EH (cell line): Measurements from ENCODE around the gene SMPD2.

Experiments used
- DNase-seq: peaks from one replicate; pipeline ENCODE4 v3.0.0-alpha.2; 2015; ENCODE audit warnings: low read depth

SMPD2 gene, protein sequence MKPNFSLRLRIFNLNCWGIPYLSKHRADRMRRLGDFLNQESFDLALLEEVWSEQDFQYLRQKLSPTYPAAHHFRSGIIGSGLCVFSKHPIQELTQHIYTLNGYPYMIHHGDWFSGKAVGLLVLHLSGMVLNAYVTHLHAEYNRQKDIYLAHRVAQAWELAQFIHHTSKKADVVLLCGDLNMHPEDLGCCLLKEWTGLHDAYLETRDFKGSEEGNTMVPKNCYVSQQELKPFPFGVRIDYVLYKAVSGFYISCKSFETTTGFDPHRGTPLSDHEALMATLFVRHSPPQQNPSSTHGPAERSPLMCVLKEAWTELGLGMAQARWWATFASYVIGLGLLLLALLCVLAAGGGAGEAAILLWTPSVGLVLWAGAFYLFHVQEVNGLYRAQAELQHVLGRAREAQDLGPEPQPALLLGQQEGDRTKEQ

DNA sequence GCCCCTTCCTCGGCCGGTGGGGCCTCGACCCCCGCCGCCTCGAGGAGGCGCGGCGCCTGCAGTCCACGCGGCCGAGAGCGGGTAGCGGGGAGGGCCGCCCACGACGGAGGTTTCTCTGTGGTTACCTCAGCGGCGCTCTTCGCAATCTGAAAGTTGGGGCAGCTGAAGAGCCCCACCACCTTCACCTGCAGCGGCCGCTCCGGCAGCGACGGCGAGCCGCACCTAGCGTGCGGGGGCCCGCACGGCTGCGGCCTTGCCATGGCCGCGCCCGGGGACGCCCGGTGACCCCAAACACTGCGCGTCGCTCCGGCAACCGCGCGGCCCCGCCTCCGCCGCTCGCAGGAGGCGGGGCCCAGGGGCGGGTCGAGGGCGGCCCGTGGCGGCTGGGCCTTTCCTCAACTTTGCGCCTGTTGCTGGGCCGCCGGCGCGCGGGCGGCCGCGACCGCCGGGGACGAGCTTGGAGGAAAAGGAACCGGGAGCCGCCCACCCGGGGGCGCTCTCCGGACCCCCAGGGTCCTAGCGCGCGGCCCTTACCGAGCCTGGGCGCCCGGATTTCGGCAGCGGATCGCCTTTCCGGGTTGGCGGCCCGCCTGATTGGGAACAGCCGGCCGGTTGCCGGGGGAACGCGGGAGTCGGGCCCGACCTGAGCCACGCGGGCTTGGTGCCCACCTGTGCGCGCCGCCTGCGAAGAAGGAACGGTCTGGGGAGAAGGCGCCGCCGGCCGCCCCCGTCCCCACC is at the start of gene SMPD2, which contains the start of gene PPIL6:
TSS of gene SMPD2 (plus strand) at position 394 of the 738 bp plus-strand sequence. CDS start 398 bp downstream, outside the sequence.
TSS of gene PPIL6 (minus strand) at position 298 of the 738 bp plus-strand sequence. CDS start at position 260, 38 bp downstream.
- peak; percentile 89 for DNase-seq

DNA sequence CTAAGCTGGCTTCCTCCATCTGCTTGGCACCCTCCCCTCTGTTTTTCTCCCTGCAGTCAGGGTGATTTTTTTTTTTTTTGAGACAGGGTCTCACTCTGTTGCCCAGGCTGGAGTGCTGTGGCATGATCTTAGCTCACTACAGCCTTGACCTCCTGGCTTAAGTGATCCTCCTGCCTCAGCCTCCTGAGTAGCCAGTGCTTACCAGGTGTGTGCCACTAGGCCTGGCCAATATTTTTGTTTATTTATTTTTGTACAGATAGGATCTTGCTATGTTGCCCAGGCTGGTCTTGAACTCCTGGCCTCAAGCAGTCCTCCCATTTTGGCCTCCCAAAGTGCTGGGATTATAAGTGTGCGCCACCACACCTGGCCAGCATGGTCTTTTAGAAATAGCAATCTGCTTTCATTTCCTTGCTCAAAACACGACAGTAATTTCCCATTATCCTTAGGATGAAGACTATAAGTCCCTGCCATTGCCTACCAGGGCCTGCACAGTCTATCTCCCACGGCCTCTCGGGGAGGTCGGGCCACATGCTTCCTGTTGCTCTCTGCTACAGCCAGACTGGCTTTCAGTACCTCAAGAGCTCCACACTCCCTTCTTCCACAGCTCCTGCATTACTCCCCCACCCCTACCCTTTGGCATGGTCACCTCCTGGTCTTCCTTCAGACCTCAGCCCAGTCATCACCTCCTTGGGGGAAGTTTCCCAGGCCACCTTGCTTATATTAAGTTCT is 47.2 kb upstream of the SMPD2 start:
- DNase-seq: no peak

DNA sequence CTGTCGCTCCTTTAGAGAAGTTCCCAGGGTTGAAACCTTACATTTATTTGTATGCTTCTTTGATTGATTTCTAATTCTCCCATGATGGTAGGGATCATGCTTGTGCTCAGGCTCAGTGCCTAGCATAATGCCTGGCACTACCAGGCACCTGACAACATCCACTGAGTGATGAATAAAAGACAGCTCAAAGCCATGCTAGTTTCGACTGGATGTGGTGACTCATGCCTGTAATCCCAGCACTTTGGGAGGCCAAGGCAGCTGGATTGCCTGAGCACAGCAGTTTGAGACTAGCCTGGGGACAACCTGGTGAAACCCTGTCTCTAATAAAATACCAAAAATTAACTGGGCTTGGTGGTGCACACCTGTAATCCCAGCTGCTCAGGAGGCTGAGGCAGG is 46.6 kb upstream of the SMPD2 start:
- peak; percentile 13 for DNase-seq

DNA sequence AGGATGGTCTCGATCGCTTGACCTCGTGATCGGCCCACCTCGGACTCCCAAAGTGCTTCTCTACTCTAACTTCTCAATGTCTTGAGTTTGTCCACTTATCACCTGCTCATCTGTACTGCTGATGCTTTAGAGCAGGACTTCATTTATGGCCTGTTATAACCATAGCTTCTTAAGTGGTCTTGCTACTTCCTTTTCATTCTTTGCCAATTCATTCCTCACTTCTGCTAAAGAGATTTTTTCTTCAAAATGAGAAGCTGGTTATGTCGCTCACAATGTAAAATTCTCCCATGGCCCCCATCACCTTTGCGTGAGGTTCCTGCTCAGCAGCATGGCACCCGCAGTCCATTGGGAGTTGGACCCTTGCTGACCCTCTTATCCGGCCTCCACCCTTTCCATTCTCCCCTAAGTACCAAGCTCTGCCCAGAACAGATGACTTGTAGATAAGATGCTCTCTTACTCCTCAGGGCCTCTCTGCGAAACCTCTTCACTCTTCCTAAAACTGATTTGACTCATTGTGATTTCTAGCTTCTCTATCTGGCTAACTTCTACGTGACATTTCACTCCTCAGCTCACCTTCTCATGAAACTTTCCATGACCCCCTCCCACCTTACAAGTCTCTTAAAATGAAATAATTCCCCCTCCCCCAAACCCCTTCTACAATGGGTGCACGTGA is 44.3 kb upstream of the SMPD2 start:
- no peak for DNase-seq

DNA sequence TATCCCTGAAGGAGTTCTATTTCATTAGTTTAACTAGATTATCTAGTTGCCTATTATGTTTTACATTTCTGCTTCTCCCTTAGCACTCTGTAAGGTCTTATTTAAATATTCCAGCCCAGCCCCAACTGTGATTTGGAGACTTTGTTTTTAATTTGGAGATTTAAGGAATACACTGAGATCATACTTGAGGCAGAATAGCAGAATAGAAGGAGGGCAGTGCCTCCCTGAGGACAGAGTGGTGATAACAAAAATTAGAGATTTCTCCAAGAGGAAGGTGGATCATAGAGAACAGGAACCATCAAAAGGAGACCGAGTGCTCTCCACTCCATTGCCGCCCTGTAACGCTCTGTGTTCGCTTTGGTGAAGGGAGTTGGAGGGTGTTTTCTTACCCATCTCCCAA is 43.5 kb upstream of the SMPD2 start:
- peak; percentile 25 for DNase-seq

DNA sequence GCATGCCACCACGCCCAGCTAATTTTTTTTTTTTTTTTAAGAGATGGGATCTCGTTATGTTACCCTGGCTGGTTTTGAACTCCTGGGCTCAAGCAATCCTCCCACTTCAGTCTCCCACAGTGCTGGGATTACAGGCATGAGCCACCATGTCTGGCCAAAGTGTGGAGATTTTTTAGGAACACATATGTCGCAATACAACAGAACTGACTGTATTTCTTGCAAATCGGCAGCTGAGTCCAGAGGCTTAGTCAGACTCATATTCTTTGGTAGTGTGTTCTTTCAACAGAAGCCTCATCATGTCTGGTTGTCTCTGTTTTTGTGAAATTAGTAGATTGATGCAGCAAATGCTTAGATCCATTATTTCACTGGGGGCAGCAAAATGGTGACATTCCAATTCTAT is 34.3 kb upstream of the SMPD2 start:
- peak; percentile 42 for DNase-seq

DNA sequence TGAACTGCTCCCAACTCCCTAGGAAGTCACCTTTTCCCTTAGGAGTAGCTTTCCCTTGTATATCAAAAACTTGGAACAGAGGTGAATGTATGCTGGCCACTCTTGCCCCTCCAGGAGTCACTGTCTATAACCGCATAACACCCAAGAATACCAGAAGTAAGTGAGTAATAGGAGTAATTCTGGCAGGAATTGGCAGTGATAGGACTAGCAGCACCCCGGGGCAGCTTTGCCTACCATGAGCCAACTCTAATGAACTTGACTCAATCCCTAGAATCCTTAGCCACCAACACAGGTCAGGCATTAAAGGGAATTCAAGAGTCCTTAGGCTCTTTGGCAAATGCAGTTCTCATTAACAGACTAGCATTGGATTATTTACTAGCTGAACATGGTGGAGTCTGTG is 29.5 kb upstream of the SMPD2 start:
- DNase-seq: no peak

DNA sequence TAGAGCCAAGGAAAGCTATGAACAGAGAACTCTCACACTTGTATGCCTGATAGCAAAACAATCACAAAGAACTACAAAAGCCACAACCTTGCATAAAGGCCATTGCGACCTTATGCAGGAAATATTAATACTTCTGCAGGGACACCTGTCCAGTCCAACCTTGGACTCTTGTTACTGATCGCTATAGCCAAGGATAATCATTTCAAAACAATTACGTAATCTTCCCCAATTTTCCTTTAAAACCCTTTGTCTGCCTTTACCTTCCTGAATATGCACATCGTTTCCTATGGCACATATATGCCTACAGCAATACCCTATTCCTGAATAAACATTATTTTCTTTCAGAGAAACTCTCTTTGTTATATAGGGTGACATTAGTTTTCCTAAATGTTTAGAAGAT is 22.9 kb upstream of the SMPD2 start:
- no peak for DNase-seq

DNA sequence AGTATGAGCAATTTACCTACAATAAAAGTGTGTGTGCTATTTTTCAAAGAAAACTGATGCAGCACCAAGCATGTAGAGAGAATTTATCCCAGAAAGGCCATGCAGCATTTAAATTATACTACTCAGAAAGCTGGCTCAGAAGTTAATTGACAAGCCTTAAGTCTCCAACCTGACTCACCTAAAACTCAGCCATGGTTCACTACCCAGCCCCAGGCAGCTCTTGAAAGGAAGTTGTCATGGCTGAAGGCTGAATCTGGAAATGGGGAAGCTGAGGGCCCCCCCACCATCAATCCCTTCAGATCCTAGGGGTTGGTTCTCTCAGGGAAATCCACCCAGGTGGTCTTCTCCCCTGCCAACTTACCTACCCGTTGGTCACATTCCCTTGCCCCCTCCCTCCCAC is 19.8 kb upstream of the SMPD2 start:
- DNase-seq: no peak

DNA sequence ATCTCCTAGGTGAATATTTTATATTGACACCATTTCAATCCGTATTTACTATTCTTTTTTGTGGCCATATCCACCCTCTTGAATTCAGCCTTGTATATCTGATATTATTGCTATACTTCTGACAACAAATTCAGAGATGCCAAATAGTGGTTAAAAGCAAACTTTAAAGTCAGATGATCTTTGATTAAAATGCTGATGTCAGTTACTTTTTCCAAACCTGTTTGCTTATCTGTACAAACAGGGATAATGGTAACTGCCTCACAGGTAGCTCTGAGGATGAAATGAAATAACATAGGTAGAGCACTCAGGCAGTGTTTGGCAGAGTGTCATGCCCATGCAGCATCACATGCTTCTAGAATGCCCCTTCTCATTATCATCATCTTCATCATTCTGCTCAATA is 19.3 kb upstream of the SMPD2 start:
- no peak for DNase-seq

DNA sequence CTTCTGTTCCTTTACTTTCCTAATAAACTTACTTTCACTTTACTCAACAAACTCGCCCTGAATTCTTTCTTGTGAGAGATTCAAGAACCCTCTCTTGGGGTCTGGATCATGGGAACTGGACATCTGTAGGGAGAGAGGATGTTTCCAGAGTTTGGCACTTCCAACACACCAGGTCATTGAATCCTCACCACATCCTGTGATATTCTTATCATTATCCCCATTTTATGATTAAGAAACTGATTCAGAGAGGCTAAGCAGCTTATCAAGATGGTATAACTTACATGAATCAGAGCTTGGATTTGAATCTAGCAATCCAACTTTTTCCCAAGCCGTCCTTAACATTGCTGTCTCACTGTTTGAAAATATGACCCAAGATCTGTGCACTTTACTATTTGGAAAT is 15.6 kb upstream of the SMPD2 start:
- no peak for DNase-seq

DNA sequence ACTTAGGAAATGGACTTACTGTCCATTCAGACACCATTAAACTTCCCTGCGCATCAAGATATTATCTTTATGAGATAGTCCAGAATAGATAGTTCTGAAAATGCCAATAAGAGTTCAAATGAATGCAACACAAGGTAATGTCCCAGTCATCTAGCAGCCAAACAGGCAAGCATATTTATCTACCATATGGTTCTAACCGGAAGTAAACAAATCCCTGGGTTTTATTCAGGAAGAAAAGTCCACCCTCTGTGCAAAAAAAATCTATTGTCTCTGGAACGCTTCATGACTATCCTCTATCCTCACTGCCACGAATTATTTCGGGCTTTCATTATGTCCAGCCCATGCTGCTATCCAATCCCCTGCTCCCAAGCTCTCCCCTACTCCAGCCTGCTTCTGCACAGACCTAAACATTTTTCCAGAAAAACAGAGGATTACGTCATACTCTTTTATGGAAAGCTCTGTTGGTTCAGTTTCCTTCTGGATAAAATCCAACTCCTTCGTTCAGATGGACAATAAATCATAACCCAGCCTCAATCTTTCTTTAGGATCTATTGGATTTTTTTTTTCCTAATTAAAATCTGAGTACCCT is 11.5 kb upstream of the SMPD2 start:
- peak; percentile 78 for DNase-seq

DNA sequence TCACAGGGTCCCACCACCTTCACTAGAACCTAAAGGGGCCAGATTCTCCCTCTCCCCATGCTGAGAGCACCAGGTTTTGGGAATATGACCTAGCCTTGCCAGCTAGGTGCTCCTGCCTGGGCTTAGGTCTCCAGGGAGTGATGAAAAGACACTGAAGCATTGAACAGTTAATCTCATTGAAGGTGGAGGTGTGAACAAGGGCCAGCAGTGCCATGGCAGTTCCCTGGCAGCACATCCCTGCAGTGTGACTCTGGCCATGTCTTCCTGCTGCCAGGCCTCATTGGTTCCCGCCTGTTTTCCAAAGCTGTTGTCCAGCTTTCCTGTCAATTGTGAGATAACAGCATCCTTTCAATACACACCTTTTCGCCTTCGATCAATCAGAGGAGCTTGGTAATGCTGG is 11.0 kb upstream of the SMPD2 start:
- no peak for DNase-seq

DNA sequence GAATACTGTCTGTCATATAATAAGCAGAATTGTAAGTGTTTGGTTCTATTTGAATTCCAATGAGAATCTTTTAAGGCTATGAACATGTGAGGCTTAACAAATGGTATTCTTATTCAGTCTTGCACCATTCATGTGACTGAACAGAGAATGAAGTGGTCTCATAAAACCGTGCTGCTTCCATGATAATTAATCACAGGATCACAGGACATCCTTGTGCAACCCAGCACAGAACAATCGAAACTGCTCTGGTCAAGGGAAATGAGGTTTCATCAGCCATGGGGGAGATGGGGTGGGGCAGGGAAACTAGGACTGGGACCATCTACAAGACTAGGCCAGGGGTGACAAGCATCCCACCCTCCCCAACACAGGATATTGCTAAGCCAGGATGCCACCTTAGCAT is 6.1 kb upstream of the SMPD2 start:
- DNase-seq: peak; percentile 42

DNA sequence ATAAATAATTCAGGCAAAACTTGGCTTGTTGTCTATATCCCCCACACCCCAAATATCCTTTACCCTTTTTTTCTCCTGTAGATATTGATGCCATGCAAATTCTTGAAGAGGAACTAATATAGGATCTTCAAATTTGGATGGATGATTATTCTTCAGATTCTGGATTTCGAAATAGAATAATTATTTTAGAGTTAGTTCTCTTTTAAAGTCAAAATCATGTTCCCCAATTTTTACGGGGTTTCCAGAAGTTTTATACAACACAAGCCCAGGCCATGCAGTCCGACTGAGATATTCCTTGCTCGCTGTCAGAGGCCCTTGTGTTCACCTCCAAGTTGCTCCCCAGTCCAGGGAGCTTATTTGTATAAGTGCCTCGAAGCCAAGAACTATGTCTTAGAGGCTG is 4.5 kb upstream of the SMPD2 start:
- no peak for DNase-seq

DNA sequence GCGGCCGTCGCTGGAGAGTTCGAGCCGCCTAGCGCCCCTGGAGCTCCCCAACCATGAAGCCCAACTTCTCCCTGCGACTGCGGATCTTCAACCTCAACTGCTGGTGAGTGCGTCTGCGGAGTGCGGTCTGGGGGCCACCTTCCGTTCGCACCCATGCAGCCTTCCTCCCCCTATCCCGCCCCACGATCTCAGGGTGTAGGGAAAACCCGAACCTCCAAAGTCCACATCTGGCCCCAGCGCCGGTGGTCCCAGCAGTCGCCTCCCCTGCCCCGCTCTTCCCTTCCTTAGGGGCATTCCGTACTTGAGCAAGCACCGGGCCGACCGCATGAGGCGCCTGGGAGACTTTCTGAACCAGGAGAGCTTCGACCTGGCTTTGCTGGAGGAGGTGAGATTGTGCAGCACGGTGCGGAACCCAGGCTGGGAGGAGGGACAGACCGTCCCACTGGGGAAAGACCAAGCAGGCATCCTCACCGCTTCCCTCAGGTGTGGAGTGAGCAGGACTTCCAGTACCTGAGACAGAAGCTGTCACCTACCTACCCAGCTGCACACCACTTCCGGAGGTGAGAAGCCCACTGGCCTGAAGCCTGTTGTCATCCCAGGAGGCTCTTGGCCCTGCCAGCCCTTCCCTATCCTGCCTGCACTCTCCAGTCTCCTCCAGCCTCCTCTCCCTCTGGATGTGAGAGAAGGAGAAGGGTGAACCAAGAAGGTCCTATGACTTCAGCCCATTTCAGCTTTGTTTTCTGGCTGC is 719 bp downstream of the SMPD2 start:
- peak; percentile 62 for DNase-seq

DNA sequence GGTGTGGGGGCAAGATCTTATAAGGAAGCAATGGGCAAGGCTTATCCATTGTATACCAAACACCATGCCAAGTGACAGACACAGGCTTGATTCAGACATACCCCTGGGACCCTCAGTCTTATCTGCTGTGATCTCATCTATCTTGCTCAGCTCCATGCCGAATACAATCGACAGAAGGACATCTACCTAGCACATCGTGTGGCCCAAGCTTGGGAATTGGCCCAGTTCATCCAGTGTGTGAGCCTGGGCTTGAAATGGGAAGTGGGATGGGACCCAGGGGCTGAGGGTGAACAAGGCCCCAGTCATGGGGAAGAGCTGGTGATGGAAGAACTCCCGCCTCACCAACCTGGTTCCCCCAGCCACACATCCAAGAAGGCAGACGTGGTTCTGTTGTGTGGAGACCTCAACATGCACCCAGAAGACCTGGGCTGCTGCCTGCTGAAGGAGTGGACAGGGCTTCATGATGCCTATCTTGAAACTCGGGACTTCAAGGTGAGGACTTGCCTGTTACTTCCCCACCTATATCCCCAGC is 1.9 kb downstream of the SMPD2 start:
- no peak for DNase-seq

DNA sequence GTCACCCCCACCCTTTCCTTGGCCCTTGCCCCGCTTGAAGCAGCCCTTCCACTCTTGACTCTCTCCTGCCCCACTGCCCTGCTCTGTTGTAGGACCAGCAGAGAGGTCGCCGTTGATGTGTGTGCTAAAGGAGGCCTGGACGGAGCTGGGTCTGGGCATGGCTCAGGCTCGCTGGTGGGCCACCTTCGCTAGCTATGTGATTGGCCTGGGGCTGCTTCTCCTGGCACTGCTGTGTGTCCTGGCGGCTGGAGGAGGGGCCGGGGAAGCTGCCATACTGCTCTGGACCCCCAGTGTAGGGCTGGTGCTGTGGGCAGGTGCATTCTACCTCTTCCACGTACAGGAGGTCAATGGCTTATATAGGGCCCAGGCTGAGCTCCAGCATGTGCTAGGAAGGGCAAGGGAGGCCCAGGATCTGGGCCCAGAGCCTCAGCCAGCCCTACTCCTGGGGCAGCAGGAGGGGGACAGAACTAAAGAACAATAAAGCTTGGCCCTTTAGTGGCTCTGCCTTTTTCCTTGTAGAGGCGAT is 3.0 kb downstream of the SMPD2 start:
- DNase-seq: no peak

DNA sequence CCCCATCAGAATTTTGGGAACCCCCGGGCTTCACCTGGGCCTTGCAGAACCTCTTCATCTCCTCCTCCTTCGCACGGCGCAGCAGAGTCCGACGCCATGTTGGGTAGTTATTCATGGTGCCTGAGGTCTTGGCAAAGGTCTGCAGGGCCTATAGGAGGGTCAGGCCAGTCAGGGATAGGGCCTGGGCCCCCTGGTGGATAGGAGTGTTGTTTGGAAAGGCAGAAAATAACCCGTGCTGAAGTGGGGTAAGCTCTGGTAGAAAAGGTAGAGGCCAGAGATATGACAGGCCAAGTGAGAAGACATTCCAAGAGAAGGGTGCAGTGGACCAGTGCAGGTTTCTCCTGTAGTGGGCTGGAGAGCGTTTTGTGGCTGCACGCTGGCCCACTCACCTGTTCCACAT is 4.9 kb downstream of the SMPD2 start:
- no peak for DNase-seq

DNA sequence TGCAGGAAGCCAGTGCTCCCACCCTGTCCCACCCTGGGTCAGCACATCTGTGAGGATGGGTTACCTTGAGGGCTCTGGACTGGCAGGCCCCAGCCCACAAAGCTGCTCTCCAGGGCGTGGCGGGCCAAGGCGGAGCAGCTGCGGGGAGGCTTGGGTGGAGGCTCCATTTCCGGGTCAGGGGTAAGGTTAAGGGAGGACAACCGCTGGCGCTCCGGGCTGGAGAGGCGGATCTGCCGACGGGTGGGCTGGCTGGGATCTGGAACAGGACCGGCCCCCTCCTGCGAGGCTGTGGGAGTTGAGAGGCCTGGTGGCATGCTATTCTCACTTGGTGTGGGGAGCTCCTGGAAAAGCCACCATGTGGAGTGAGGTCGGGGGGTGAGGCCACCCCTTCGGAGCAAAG is 5.5 kb downstream of the SMPD2 start:
- DNase-seq: no peak
